RPMI7951 (cell line): ENCODE measurements around the gene DZIP1L. TPM values are rescaled to one million over a fixed set of nuclear protein-coding genes. Genes with fewer than 3 reads are reported as not detected.
"Not testable (repeated sequence)": the region's sequence is repeated elsewhere in the genome, so short reads cannot be mapped to it uniquely, and the experiment has no call there.

Experiments used
- DNase-seq: peaks from one replicate; pipeline ENCODE4 v3.0.0-alpha.2; 2012; ENCODE audit warnings: low read depth
- total RNA-seq: library from RNA; depleted of rRNA; stranded (reverse); fragments of >200 nt; shearing (Covaris generic); gene quantifications from 2 replicates; pipeline ENCODE4 v1.2.3, GENCODE V29; 2014

DZIP1L gene
- total RNA-seq, 1 experiment from 2014 or later: 7.4 TPM

DNA sequence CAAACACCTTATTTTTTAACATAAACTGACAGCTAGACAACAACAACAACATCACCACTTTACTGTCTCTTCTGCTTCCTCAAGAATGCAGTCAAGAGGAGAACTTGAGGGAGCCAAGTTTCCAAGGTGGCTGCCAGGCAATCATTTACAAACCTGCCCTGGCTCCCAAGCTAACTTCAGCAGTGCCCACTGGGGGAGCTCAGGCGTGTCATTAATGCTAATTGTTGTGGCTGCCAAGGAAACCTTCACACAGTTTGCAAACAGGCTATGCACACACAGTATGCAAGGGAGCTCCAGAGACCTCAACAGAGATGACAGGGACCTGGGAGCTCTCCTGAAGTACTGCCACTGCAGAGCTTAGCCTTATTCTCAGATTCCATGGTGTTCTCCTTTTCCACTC lies 2.1 kb downstream of the DZIP1L start:
- peak; percentile 33 for DNase-seq

DNA sequence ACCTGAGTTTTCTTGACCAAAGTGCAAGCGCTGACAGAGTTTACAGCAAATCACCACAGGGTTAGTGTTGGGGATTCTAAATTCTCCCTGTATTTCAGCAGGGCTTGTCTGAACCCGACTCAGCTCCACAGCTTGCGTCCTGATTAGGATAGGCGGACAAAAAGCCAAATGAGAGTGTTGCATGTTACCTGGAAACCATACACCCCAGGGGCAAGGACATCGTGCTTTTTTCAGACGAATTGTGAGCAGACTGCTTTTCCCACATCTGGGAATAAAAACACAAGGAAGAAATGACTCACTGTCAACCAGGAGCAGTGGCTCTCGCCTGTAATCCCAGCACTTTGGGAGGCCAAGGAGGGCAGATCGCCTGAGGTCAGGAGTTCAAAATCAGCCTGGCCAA lies 3.0 kb downstream of the DZIP1L start:
- peak; percentile 84 for DNase-seq

DNA sequence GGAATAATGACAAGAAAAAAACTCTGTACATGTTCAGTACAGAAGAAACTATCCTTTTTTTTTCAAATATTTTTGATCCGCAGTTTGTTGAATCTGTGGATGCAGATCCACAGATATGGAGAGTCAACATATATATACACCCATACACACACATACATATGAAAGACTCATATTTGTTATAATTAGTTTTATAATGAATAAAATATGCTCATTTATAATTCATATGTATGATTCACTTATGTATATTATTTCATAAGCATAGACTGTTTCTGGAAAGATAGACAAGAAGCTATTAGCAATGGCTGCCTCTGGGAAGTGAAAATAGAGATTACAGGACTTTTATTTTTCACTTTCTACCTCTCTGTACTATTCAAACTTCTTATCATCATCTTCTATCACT lies 9.8 kb downstream of the DZIP1L start:
- DNase-seq: no peak

GRCh38 chr3:138103466-138103865 lies 11.9 kb downstream of the DZIP1L start:
- no peak for DNase-seq

- DNase-seq: not testable (repeated sequence)
Measured at GRCh38 chr3:138101351-138101940, 14.0 kb downstream of the DZIP1L start.

DNA sequence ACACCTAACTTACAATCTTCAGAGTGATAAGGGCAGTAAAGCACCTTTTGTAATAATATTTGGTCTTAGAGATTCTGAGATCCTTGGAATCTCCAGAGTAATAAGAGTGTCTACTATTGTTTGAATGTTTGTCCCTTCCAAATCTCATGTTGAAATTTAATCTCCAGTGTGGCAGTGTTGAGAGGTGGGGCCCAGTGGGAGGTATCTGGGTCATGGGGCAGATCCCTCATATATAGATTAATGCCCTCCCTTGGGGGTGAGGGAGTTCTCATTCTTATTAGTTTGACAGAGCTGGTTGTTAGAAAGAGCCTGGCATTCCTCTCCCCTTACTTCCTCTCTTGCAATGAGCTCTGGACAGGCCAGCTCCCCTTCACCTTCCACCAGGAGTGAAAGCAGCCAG lies 16.0 kb downstream of the DZIP1L start:
- no peak for DNase-seq

- DNase-seq: no peak
Measured at GRCh38 chr3:138097192-138098172, 17.9 kb downstream of the DZIP1L start.

- no peak for DNase-seq
Measured at GRCh38 chr3:138093721-138094120, 21.7 kb downstream of the DZIP1L start.

GRCh38 chr3:138092023-138092422 lies 23.4 kb downstream of the DZIP1L start:
- no peak for DNase-seq

GRCh38 chr3:138089091-138089490 lies 26.3 kb downstream of the DZIP1L start:
- no peak for DNase-seq

DNA sequence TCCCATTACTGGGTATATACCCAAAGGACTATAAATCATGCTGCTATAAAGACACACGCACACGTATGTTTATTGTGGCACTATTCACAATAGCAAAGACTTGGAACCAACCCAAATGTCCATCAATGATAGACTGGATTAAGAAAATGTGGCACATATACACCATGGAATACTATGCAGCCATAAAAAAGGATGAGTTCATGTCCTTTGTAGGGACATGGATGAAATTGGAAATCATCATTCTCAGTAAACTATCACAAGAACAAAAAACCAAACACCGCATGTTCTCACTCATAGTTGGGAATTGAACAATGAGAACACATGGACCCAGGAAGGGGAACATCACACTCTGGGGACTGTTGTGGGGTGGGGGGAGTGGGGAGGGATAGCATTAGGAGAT lies 29.7 kb downstream of the DZIP1L start:
- DNase-seq: not testable (repeated sequence)

DNA sequence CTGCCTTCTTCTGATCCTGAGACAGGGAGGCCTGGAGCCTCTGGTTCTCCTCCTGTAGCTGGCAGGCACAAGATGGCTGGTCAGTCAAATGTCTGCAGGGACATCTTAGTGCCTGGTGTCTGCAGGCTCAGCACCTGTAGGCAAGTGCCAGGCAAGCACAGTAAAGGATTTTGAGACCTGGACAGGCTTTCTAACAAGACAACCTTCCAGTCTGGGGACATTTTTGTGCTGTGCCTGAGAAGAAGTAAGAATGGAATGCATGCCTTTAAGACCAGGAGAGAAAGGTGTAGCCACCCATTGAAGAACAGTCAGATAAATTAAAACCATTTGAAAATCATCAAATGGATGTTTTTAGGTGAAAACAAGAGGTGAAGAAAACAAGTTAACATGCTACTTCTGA lies 31.2 kb downstream of the DZIP1L start:
- DNase-seq: no peak

GRCh38 chr3:138082992-138083386 lies 32.4 kb downstream of the DZIP1L start:
- no peak for DNase-seq

DNA sequence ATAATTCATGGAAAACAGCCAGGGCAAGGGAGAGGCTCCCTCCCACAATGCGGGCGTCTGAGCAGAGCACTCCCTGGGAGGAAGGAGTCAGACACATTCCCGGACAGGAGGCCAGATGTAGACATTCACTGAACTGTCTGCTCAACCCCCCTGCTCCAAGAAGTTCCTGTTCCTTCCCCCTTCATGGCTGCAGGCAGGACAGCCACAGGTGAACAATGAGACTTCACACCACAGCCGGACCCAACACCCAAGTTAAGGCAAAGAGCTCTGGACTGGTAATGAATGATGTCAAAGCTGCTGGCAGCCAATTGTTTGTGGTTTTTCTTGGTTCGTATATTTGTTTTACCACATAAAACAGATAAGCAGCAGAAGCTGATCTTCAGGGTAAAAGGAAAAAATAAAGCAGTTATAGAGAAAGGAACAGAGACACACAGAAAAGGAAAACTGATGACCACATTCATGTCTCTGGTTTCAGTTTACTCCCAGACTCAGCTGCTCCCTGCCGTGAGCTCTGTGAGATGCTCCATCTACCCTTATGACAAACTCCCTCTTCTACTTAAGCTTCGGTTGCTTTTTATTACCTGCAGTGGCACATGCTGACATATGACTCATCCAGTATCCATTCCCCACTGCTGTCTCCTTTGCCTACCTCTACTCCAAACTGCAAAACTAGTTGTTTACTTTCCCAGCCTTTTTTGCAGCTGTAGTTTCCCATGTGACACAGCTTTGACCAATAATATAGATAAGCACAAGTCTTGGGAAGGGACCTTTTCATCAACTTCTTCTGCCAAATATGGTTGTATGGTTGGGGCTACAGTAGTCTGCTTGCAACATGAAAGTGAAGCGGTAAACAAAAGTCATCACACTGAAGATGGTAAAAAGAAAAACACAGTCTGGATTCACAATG lies 33.1 kb downstream of the DZIP1L start:
- peak; percentile 91 for DNase-seq

GRCh38 chr3:138081371-138082084 lies 33.9 kb downstream of the DZIP1L start:
- no peak for DNase-seq

DNA sequence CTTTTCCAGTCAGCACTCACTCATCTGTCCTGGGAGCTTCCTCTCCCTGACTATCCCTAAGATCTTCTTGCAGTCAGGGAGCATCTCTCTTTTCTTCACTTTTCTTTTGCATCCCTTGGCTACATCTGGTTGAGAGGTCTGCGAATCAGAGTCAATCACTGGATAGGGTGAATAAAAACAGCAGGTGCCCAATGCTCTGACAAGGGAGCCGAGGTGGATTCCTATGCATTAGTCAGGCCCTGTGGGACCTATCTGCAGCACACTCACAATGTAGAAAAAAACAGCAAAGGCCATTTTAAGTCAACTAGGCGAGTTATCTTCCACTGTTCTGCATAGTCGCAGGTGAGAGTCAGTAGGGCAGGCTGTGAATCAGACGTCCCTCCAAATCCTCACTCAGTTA lies 35.5 kb downstream of the DZIP1L start:
- no peak for DNase-seq

- peak; percentile 86 for DNase-seq
Measured at GRCh38 chr3:138078901-138079344, 36.5 kb downstream of the DZIP1L start.

DNA sequence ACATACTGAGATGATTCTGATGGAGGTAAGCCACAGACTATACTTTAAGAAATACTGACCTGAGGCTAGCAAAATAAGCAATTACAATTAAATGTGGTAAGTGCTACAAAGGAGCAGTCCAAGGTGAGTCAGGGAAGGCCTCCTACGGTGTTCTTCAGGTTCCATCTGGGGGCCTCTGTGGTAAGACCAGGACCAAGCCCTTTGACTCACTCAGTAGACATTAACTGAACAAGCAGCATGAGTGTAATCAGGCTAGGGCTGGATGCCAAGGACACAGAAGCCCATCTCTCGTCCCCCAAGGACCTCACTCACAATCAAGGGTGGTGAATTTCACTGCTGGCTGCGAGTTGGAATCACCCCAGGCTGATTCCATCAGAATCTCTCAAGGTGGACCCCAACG lies 37.3 kb downstream of the DZIP1L start:
- no peak for DNase-seq

DNA sequence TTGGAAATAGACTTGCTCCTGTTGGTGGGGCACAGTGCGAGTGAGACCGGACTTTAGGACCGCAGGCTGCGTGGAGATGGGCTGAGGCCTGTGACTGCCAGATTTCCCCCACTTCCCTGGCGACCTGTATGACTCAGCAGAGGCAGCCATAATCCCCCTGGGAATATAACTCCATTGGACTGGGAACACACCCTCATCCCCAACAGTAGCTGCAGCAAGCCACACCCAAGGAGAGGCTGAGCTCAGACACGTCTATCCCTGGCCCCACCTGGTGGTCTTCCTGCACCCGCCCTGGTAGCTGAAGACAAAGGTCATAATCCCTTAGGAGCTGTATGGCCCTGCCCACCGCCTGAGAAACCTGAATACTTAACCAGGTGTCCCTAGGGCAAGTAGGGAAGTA lies 42.6 kb downstream of the DZIP1L start:
- DNase-seq: no peak

DNA sequence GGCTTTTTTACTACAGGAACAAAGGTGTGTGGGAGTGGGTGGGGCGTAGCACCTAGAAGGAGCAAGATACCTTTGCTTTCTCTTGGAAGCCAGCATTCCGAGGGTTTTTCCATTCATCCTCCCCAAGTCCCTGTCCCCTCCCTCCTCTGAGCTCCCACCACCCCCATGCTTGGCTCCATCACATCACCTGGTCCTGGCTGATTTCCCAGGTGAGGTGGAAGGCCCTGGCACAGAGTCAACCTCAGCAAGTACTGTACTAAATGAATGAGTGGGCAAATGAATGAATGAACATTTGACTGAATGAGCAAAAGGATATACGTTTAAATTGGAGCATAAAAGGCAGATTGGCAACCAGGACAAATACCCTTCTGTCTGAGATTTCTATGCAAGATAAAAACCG lies 45.4 kb downstream of the DZIP1L start:
- no peak for DNase-seq

DNA sequence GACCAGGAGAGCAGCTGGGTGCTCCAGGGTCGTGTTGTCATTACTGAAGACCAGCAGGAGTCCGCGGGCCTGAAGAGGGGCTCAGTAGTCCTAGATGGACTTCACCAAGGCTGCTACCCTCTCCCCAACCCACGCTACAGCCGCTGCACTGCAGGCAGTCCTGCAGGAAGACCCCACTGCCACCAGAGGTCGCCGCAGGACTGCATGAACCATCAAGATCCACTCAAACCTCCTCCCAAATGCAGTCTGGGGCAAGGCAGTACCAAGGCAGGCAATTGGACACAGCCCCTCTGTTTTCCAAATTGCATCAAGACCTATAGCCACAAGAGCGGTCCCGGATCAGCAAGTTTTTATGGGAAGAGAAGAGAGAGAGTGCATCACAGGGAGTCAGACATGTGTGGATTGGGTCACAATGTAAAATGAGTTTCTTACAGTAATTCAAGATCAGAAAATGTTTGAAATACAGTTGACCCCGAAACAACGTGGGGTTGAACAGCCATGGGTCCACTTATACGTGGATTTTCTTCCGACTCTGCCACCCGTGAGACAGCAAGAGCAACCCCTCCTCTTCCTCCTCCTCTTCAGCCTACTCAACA lies 46.7 kb downstream of the DZIP1L start:
- DNase-seq: peak; percentile 66
